HuH-7 (cell line): ENCODE data around the gene ZBTB49.

Source experiments
- DNase-seq: peaks from one replicate; pipeline ENCODE4 v3.0.0; 2011; ENCODE audit warnings: low spot score

ZBTB49 gene

GRCh38 chr4:4281787-4282186 lies 8.3 kb upstream of the ZBTB49 start:
- DNase-seq: no peak

- peak; percentile 33 for DNase-seq
Observed at GRCh38 chr4:4284827-4285618, 5.0 kb upstream of the ZBTB49 start.

GRCh38 chr4:4288098-4288497 lies 2.0 kb upstream of the ZBTB49 start:
- DNase-seq: no peak

GRCh38 chr4:4289055-4289454 lies 996 bp upstream of the ZBTB49 start:
- no peak for DNase-seq

- no peak for DNase-seq
Observed at GRCh38 chr4:4289597-4289940, 482 bp upstream of the ZBTB49 start.

GRCh38 chr4:4293279-4293678 lies 3.2 kb downstream of the ZBTB49 start:
- no peak for DNase-seq

- DNase-seq: no peak
Observed at GRCh38 chr4:4296283-4296846, 6.3 kb downstream of the ZBTB49 start.

- no peak for DNase-seq
Observed at GRCh38 chr4:4299006-4299405, 9.0 kb downstream of the ZBTB49 start.

GRCh38 chr4:4302001-4302400 lies 11.9 kb downstream of the ZBTB49 start:
- DNase-seq: no peak

GRCh38 chr4:4302416-4302815 lies 12.4 kb downstream of the ZBTB49 start:
- no peak for DNase-seq

GRCh38 chr4:4306920-4307319 lies 16.9 kb downstream of the ZBTB49 start:
- DNase-seq: no peak

- no peak for DNase-seq
Observed at GRCh38 chr4:4308800-4309441, 18.9 kb downstream of the ZBTB49 start.

- DNase-seq: no peak
Observed at GRCh38 chr4:4311193-4311592, 21.1 kb downstream of the ZBTB49 start.

- DNase-seq: no peak
Observed at GRCh38 chr4:4315461-4316149, 25.6 kb downstream of the ZBTB49 start.

- DNase-seq: no peak
Observed at GRCh38 chr4:4316150-4316495, 26.1 kb downstream of the ZBTB49 start.

GRCh38 chr4:4317496-4318232 lies 27.6 kb downstream of the ZBTB49 start:
- no peak for DNase-seq

GRCh38 chr4:4320528-4320927 lies 30.5 kb downstream of the ZBTB49 start:
- no peak for DNase-seq

GRCh38 chr4:4320951-4321714 lies 31.1 kb downstream of the ZBTB49 start:
- no peak for DNase-seq

GRCh38 chr4:4321951-4322688 lies 32.1 kb downstream of the ZBTB49 start:
- DNase-seq: no peak

- DNase-seq: no peak
Observed at GRCh38 chr4:4323705-4324534, 33.9 kb downstream of the ZBTB49 start.
